GM12878 (cell line): ENCODE measurements around the gene MBOAT1. TPM values are rescaled to one million over a fixed set of nuclear protein-coding genes. Genes with fewer than 3 reads are reported as not detected.

Experiments
- ATF7 ChIP-seq: fragments of 450-650 bp; IDR thresholded peaks from 2 replicates; pipeline ENCODE4 v1.6.1; 2016; ENCODE audit warnings: low read depth, mild to moderate bottlenecking
- CEBPB ChIP-seq, 2 experiments: fragments of 150-350 bp in 1 of 2; IDR thresholded peaks; 2 replicates each; pipeline ENCODE4 v1.6.1; 2012 to 2014; ENCODE audit warnings: low read depth in 2 of 2, low read length in 2 of 2, borderline replicate concordance in 1 of 2, inconsistent platforms in 1 of 2
- EED ChIP-seq: sonication (generic); IDR thresholded peaks from 2 replicates; pipeline ENCODE4 v1.6.1; 2016; ENCODE audit warnings: antibody characterized with exemption, low read depth
- ESRRA ChIP-seq: IDR thresholded peaks from 2 replicates; pipeline ENCODE4 v1.6.1; 2012; ENCODE audit warnings: mild to moderate bottlenecking, low read length, improper control_type of control experiment
- ETV6 ChIP-seq, 2 experiments: fragments of 450-650 bp in 1 of 2; IDR thresholded peaks in 1 of 2; conservative IDR thresholded peaks in 1 of 2; 2 replicates each; pipeline ENCODE4 v1.6.1; 2014; ENCODE audit warnings: antibody characterized with exemption in 1 of 2, borderline replicate concordance in 1 of 2, low read depth in 1 of 2, mild to moderate bottlenecking in 1 of 2, moderate library complexity in 1 of 2
- FOXM1 ChIP-seq: IDR thresholded peaks from 2 replicates; pipeline ENCODE4 v1.6.1; 2012; ENCODE audit warnings: low read depth, mild to moderate bottlenecking, inconsistent platforms, low read length, moderate library complexity
- MEF2A ChIP-seq: IDR thresholded peaks from 2 replicates; pipeline ENCODE4 v1.6.1; 2011; ENCODE audit warnings: low read depth, mild to moderate bottlenecking, low read length, moderate library complexity; ENCODE audit not compliant: insufficient read depth
- NFIC ChIP-seq: IDR thresholded peaks from 2 replicates; pipeline ENCODE4 v1.6.1; 2012; ENCODE audit warnings: low read depth, mild to moderate bottlenecking, inconsistent platforms, low read length, moderate library complexity
- NFYA ChIP-seq: IDR thresholded peaks from 2 replicates; pipeline ENCODE4 v1.6.1; 2011; ENCODE audit warnings: low read depth, mild to moderate bottlenecking, low read length, improper control_type of control experiment, borderline replicate concordance
- POLR2AphosphoS5 ChIP-seq: IDR thresholded peaks from 2 replicates; pipeline ENCODE4 v1.6.1; 2011; ENCODE audit warnings: mild to moderate bottlenecking, low read length, inconsistent platforms
- RBBP5 ChIP-seq: fragments of 200-600 bp; sonication (generic); conservative IDR thresholded peaks from 2 replicates; pipeline ENCODE4 v1.6.1; 2016
- TARDBP ChIP-seq: IDR thresholded peaks from 2 replicates; pipeline ENCODE4 v1.6.1; 2016; ENCODE audit warnings: borderline replicate concordance
- WRNIP1 ChIP-seq: IDR thresholded peaks from 2 replicates; pipeline ENCODE4 v1.6.1; 2011; ENCODE audit warnings: low read depth, low read length, improper control_type of control experiment, borderline replicate concordance
- ZNF622 ChIP-seq: fragments of 450-650 bp; IDR thresholded peaks from 2 replicates; pipeline ENCODE4 v1.6.1; 2017; ENCODE audit warnings: mild to moderate bottlenecking, inconsistent platforms
- polyA plus RNA-seq, 11 experiments: library from polyadenylated mRNA; depleted of rRNA in 4 of 11; unstranded in 6 of 11; stranded (reverse) in 5 of 11; fragments of >200 nt; fragmentation: Nextera tagmentation in 4 of 11; fragmentation: Illumina TruSeq in 1 of 11; extraction: Ambion mirVana in 4 of 11; extraction: Trizol in 1 of 11; gene quantifications; 1 replicate in 1 of 11; 2 replicates in 10 of 11; pipeline versions ENCODE4 v1.2.1 to v1.2.3, GENCODE V29; 2011 to 2016; ENCODE audit warnings: inconsistent platforms in 2 of 11, missing spikeins in 2 of 11, low read depth in 1 of 11
- total RNA-seq, 4 experiments: library from RNA; depleted of rRNA in 3 of 4; stranded (reverse); fragments of >200 nt in 3 of 4; fragmentation: Illumina TruSeq in 1 of 4; extraction: Trizol in 1 of 4; gene quantifications; 2 replicates each; pipeline versions ENCODE4 v1.2.1 to v1.2.3, GENCODE V29; 2013 to 2021
- TF ChIP-seq, protein P1 (sequence below): fragments of 150-350 bp; IDR thresholded peaks from 2 replicates; pipeline ENCODE4 v1.6.1; 2016; ENCODE audit warnings: low read depth, low read length
- TF ChIP-seq, protein P2 (sequence below): IDR thresholded peaks from 2 replicates; pipeline ENCODE4 v1.6.1; 2012; ENCODE audit warnings: low read length, inconsistent platforms
- TF ChIP-seq, protein P3 (sequence below): fragments of 450-650 bp; IDR thresholded peaks from 2 replicates; pipeline ENCODE4 v1.6.1; 2017; ENCODE audit warnings: antibody characterized with exemption, mild to moderate bottlenecking, moderate library complexity
- TF ChIP-seq, protein P4 (sequence below): IDR thresholded peaks from 2 replicates; pipeline ENCODE4 v1.6.1; 2012; ENCODE audit warnings: low read depth, low read length, improper control_type of control experiment

The MBOAT1 gene
- total and polyA plus RNA-seq, 10 of the 15 experiments (the other 5 are each of a cell fraction or from before 2014, with no cell fraction given): 0.39 to 21.0 (median 11.6) TPM

DNA sequence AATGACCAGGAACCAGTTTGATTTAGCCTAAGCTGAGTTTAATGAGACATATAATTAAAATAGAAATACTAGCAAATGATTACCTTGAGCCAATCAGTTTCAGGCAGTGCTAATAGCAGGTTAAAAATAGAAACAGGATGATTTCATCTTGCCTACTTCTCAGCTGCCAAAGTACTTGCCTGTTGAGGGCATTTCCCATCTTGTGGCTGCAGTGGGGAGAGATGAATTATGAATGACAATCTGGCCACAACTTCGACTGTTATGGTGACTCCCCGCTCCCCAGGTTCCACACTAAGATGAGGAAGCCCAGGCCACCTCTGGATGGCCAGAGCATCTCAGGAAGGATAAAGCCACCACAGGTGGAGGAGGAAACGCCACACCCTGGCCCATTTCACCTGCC lies 31.3 kb downstream of the MBOAT1 start (continued):
- TF ChIP-seq, protein P1, sequence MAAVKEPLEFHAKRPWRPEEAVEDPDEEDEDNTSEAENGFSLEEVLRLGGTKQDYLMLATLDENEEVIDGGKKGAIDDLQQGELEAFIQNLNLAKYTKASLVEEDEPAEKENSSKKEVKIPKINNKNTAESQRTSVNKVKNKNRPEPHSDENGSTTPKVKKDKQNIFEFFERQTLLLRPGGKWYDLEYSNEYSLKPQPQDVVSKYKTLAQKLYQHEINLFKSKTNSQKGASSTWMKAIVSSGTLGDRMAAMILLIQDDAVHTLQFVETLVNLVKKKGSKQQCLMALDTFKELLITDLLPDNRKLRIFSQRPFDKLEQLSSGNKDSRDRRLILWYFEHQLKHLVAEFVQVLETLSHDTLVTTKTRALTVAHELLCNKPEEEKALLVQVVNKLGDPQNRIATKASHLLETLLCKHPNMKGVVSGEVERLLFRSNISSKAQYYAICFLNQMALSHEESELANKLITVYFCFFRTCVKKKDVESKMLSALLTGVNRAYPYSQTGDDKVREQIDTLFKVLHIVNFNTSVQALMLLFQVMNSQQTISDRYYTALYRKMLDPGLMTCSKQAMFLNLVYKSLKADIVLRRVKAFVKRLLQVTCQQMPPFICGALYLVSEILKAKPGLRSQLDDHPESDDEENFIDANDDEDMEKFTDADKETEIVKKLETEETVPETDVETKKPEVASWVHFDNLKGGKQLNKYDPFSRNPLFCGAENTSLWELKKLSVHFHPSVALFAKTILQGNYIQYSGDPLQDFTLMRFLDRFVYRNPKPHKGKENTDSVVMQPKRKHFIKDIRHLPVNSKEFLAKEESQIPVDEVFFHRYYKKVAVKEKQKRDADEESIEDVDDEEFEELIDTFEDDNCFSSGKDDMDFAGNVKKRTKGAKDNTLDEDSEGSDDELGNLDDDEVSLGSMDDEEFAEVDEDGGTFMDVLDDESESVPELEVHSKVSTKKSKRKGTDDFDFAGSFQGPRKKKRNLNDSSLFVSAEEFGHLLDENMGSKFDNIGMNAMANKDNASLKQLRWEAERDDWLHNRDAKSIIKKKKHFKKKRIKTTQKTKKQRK: no peak
- TF ChIP-seq ESRRA (no peak), WRNIP1 (no peak), ATF7 (peak; percentile 66), FOXM1 (no peak), CEBPB (IDR thresholded peaks at IDR 0.05; ENCODE audit: borderline replicate concordance in 1 of 2, low read depth in 2 of 2, low read length in 2 of 2) (no peak), NFIC (peak; percentile 44; the same call in 1 of the 2 replicates), EED (peak; percentile 48; the same call in 1 of the 2 replicates), POLR2AphosphoS5 (no peak), TARDBP (no peak), ZNF622 (no peak), RBBP5 (no peak), NFYA (no peak), MEF2A (peak; percentile 58; the same call in 1 of the 2 replicates), ETV6 (conservative IDR thresholded peaks at IDR 0.05 in 1 of 2, IDR thresholded peaks at IDR 0.05 in 1 of 2; ENCODE audit: borderline replicate concordance in 1 of 2, low read depth in 1 of 2) (no peak)
- TF ChIP-seq, protein P2, sequence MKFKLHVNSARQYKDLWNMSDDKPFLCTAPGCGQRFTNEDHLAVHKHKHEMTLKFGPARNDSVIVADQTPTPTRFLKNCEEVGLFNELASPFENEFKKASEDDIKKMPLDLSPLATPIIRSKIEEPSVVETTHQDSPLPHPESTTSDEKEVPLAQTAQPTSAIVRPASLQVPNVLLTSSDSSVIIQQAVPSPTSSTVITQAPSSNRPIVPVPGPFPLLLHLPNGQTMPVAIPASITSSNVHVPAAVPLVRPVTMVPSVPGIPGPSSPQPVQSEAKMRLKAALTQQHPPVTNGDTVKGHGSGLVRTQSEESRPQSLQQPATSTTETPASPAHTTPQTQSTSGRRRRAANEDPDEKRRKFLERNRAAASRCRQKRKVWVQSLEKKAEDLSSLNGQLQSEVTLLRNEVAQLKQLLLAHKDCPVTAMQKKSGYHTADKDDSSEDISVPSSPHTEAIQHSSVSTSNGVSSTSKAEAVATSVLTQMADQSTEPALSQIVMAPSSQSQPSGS: 0 out of 2 replicates have a peak, but pooled peaks have one; percentile 44
- TF ChIP-seq, protein P3, sequence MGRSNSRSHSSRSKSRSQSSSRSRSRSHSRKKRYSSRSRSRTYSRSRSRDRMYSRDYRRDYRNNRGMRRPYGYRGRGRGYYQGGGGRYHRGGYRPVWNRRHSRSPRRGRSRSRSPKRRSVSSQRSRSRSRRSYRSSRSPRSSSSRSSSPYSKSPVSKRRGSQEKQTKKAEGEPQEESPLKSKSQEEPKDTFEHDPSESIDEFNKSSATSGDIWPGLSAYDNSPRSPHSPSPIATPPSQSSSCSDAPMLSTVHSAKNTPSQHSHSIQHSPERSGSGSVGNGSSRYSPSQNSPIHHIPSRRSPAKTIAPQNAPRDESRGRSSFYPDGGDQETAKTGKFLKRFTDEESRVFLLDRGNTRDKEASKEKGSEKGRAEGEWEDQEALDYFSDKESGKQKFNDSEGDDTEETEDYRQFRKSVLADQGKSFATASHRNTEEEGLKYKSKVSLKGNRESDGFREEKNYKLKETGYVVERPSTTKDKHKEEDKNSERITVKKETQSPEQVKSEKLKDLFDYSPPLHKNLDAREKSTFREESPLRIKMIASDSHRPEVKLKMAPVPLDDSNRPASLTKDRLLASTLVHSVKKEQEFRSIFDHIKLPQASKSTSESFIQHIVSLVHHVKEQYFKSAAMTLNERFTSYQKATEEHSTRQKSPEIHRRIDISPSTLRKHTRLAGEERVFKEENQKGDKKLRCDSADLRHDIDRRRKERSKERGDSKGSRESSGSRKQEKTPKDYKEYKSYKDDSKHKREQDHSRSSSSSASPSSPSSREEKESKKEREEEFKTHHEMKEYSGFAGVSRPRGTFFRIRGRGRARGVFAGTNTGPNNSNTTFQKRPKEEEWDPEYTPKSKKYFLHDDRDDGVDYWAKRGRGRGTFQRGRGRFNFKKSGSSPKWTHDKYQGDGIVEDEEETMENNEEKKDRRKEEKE: no peak
- TF ChIP-seq, protein P4, sequence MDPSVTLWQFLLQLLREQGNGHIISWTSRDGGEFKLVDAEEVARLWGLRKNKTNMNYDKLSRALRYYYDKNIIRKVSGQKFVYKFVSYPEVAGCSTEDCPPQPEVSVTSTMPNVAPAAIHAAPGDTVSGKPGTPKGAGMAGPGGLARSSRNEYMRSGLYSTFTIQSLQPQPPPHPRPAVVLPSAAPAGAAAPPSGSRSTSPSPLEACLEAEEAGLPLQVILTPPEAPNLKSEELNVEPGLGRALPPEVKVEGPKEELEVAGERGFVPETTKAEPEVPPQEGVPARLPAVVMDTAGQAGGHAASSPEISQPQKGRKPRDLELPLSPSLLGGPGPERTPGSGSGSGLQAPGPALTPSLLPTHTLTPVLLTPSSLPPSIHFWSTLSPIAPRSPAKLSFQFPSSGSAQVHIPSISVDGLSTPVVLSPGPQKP: no peak
